HL-60 (cell line): ENCODE measurements around the gene MID1.

Experiments
- DNase-seq, 2 experiments: peaks; one replicate each; pipeline ENCODE4 v3.0.0-alpha.2; 2010 to 2020; ENCODE audit warnings: low read depth in 1 of 2, low spot score in 1 of 2
- H3K27ac ChIP-seq: fragments of 250-450 bp; sonication (Bioruptor Pico); replicated peaks from 2 replicates; pipeline ENCODE4 v1.5.1; 2020; ENCODE audit warnings: mild to moderate bottlenecking, moderate library complexity
- H3K27me3 ChIP-seq: fragments of 250-450 bp; sonication (Bioruptor Pico); 2 replicates; pipeline ENCODE4 v1.5.1; 2021; ENCODE audit warnings: mild to moderate bottlenecking, moderate library complexity; ENCODE audit not compliant: insufficient read depth, poor library complexity, severe bottlenecking
- H3K4me3 ChIP-seq: replicated peaks from 2 replicates; pipeline ENCODE4 v1.5.1; 2011; ENCODE audit warnings: mild to moderate bottlenecking, control low read depth, low read length; ENCODE audit not compliant: insufficient read depth
- CTCF ChIP-seq: IDR thresholded peaks from one replicate; pipeline ENCODE4 v1.5.1; 2011; ENCODE audit warnings: low read length, control low read depth, inconsistent platforms; ENCODE audit not compliant: insufficient read depth
- GABPA ChIP-seq: IDR thresholded peaks from 2 replicates; pipeline ENCODE4 v1.6.1; 2012; ENCODE audit warnings: low read depth
- POLR2AphosphoS5 ChIP-seq: IDR thresholded peaks from 2 replicates; pipeline ENCODE4 v1.6.1; 2012; ENCODE audit warnings: low read depth
- REST ChIP-seq: IDR thresholded peaks from 2 replicates; pipeline ENCODE4 v1.6.1; 2012; ENCODE audit warnings: low read depth; ENCODE audit not compliant: insufficient replicate concordance
- SPI1 ChIP-seq: IDR thresholded peaks from 2 replicates; pipeline ENCODE4 v1.6.1; 2012; ENCODE audit warnings: low read depth, mild to moderate bottlenecking, borderline replicate concordance

Gene MID1

GRCh38 chrX:10582215-10582733, 38.1 kb downstream of the MID1 start:
- no peak overlapping the region for H3K4me3 ChIP-seq
- no peak overlapping the region for H3K27ac ChIP-seq
- H3K27me3 ChIP-seq: no peaks in the 10 kb centered on the region
- no peak for DNase-seq
- TF ChIP-seq SPI1 (no peak), POLR2AphosphoS5 (no peak), GABPA (no peak), CTCF (no peak), REST (no peak)

- TF ChIP-seq REST (no peak), GABPA (no peak), POLR2AphosphoS5 (no peak), SPI1 (no peak), CTCF (no peak)
- no peak overlapping the region for H3K4me3 ChIP-seq
- no peak for DNase-seq
- H3K27ac ChIP-seq: no peak overlapping the region
- H3K27me3 ChIP-seq: no peaks in the 10 kb centered on the region
These were observed 41.0 kb downstream of the MID1 start for GRCh38 chrX:10579112-10580011.

- H3K4me3 ChIP-seq: no peak overlapping the region
- no peaks in the 10 kb centered on the region for H3K27me3 ChIP-seq
- no peak for DNase-seq
- H3K27ac ChIP-seq: no peak overlapping the region
- TF ChIP-seq SPI1: no peak
- TF ChIP-seq POLR2AphosphoS5: no peak
- no peak for TF ChIP-seq GABPA
- TF ChIP-seq REST: no peak
- TF ChIP-seq CTCF: no peak
These were observed 41.9 kb downstream of the MID1 start for GRCh38 chrX:10578527-10578926.
